SK-N-DZ (cell line): ENCODE data around the gene IFI27L2.

Source experiments
- DNase-seq: peaks from one replicate; pipeline ENCODE4 v3.0.0-alpha.2; 2015; ENCODE audit warnings: low spot score

Gene IFI27L2

GRCh38 chr14:94103554-94104150, 25.8 kb downstream of the IFI27L2 start:
- no peak for DNase-seq

GRCh38 chr14:94102768-94103482, 26.5 kb downstream of the IFI27L2 start:
- no peak for DNase-seq

DNA sequence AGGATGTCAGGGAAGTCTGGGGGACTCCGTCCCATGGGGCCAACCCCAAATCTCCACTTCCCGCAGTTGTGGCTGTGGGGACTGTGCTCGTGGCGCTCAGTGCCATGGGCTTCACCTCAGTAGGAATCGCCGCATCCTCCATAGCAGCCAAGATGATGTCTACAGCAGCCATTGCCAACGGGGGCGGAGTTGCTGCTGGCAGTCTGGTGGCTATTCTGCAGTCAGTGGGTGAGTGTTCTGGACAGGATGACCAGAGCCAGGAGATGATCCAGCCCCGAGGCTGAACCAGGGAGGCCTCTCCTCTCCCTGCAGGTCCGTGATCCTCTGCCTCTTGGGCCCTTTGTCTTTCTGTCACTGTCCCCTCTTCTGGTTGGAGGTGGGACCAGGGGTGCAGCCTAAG, 27.7 kb downstream of the IFI27L2 start:
- no peak for DNase-seq

DNA sequence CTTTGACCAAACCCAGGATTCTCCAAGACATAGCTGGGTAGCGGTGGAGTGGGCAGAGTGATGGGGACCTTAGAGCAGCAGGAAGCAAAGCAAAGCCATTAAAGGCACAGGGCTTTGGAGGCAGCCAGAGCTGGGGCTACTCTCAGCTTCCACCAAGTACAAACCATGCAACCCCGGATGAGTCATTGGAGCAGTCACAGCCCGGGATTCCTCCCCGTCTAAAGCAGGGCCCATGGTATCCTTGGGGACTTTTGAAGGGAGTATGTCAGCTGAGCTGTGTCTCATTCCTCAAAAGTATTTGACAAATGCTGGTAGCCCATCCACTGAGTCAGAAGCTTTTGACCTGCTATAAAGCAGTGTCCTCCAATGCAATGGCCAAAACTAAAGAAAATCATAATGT, 28.6 kb downstream of the IFI27L2 start:
- DNase-seq, result no peak

DNA sequence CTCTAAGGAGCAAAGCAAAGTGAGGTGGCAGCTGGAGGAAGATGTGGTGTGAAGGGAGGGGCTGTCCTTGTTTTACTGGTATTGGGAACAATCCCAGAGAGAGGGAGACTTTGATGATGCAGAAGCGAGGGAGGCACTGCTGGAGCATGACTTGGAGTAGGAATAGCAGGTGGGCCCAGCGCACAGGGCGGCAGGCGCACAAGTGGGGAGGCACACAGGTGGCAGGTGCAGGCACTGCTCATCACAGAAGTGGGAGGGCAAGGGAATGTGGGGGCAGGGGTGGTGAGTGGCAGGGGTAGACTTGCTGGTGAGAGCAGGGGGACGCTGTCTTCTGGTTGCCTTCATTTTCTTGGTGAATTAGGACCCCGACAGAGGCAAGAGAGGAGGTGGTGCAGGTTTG, 30.4 kb downstream of the IFI27L2 start:
- no peak for DNase-seq

- DNase-seq, result peak; percentile 7
Observed at GRCh38 chr14:94098326-94098992, 30.9 kb downstream of the IFI27L2 start.

DNA sequence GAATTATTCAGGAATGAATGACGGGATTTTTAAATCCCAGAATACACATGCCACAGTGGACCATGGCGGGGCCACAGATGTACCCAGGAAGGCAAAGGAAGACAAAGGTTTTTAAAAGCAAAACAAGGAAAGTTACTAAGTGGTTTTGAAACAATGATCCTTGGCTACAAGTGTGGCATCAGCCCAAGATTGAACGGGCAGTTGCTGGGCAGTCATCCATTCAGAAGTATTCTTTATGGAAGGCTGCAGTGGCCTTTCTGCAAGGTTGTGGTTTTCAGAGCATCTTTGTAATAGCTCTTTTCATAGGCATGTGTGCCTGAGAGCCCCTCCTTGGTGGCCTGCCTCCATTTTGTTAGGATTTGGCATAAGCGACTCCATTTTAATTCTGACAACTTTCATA, 32.3 kb downstream of the IFI27L2 start:
- DNase-seq, result no peak

GRCh38 chr14:94093418-94093817, 36.0 kb downstream of the IFI27L2 start:
- no peak for DNase-seq

DNA sequence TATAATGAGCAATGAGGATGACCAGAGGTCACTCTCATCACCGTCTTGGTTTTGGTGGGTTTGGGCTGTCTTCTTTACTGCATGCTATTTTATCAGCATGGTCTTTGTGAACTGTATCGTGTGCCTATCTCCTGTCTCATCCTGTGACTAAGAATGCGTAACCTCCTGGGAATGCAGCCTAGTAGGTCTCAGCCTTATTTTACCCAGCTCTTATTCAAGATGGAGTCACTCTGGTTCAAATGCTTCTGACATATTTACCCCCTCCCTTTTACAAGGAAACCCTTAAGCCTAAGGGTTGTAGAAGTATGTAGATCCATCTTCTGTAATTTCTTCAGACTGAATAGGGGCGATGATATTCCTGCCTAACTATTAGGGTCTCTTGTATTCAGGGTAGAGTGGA, 39.9 kb downstream of the IFI27L2 start:
- no peak for DNase-seq

- DNase-seq, result no peak
Observed at GRCh38 chr14:94088516-94088915, 40.9 kb downstream of the IFI27L2 start.

DNA sequence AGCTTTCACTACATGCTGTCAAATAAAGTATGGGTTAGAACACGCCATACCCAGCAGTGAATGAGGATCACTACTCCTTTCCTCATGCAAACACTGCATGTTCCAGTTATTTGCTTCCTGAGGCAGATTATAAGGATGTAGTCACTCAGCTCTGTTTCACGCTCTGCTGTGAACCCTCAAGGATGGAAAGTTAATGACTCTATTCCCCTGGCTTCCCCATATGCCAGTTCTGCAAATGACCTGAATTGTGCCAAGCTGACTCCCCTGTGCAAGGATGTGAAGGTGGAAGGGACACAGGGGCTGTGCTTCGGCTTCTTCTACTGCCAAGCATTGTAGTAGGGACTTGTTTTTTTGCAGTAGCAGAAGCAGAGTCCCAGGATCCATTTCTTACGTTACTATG, 41.5 kb downstream of the IFI27L2 start:
- no peak for DNase-seq

GRCh38 chr14:94081386-94081820, 48.0 kb downstream of the IFI27L2 start:
- DNase-seq, result no peak

DNA sequence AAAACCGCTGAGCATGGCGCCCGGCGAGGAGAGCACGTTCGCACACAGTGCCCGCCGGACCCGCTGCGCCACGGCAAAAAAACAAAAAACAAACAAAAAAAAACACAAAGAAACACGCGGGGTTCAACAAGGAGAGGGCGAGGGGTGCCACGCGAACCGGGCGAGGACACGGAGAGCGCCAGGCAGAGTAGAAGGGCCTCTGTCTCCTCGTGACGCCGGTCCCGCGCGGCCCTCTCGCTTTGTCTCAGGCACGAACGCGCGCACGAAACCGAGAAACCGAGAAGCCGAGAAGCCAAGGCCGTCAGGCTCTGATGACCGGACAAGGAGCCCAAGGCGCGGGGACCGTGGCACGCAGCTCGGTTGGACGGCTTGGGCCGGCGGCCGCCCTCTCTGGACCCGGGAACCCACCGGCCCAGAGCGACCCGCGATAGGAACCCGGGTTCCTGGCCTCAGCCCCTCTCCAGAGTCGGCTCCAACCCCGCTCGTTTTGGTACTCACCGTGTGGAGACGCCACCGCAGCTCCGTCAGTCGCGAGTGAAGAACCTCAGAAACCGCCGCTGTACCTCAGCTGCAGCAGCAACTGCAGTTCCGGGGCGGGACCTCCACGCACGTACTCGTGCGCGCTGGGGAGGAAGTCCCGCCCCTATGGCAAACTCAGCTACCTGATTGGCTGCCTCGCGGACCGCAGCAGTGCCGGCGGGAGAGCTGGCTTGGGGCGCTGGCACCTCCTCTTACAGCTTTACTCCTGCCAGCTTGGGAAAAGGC, 48.6 kb downstream of the IFI27L2 start, which contains the start of the genes DDX24 and IFI27L1:
DDX24 (minus strand) TSS at position 582 of the 765 bp plus-strand sequence. CDS start 1,460 bp downstream, outside the sequence.
IFI27L1 (plus strand) TSS at position 690 of the 765 bp plus-strand sequence. CDS start 15,628 bp downstream, outside the sequence.
- DNase-seq, result peak; percentile 80

DNA sequence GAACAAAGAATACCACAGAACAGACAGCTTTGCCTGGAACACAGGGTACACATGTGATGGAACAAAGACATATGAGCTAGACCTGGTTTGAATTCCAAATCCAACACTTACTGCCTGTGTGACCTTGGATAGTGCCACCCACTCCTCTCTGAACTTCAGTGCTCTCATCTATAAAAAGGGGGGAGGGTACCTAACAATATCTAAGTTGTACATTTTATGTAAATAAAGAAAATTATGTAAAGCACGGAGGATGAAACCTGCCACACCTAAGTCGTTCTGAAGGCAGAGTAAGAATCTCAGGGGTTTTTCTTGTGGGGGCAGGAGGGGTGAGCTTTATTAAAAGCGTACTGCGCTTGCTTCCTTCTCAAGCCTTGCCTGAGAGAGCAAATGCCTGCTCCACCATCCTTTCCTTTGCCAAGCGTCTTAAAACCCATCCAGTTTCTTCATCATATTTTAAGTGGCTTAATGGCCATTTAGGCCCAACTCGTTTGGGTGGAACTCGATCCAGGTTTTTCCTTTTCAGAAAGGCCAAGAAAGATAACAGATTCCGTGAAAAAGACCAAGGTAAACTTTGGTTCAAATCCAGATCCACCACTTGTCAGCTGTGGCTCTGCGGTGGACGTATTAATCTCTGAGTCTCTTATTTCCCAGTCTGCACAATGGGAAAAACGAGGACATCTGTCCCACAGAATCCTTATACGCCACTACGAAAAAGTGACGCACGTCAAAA, 49.3 kb downstream of the IFI27L2 start:
- DNase-seq, result no peak

DNA sequence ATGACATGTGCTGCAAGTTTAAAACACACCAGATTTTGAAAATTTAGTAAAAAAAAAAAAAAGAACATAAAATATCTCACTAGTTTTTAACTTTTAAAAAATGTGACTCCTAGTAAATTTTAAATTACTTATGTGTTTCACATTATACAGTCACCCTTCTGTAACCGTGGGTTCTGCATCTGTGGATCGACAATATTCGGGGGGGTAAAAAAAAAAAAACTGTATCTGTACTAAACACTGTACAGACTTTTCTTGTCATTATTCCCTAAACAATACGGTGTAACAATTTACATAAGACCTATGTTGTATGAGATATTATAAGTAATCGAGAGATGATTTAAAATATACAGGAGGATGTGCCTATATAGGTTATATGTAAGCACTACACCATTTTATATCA, 51.6 kb downstream of the IFI27L2 start:
- DNase-seq, result no peak
